ENCODE results near the gene COBLL1. TPM values are rescaled to one million over a fixed set of nuclear protein-coding genes. Genes with fewer than 3 reads are reported as not detected.

Gene COBLL1
- total RNA-seq, 2 donors from 2014 or later = 6.6 TPM; not detected in 1

- Mint-ChIP-seq H3K27me3 (no peaks in the 10 kb centered on the region), H3K4me1 (no peaks in the 10 kb centered on the region), H3K36me3 (ENCODE audit: low read depth) (no peaks in the 10 kb centered on the region), H3K4me3 (no peak overlapping the region), H3K27ac (no peak overlapping the region)
- DNase-seq (no peak), ATAC-seq (no peak)
- no peaks in the 10 kb centered on the region for H3K9me3 ChIP-seq (ENCODE audit: control insufficient read depth, low read length, poor library complexity, severe bottlenecking)
Measured at GRCh38 chr2:164779383-164780057, 62.1 kb downstream of the COBLL1 start.

- no peak overlapping the region for H3K27ac Mint-ChIP-seq
- no peak for ATAC-seq
- H3K36me3 Mint-ChIP-seq (ENCODE audit: low read depth) = no peaks in the 10 kb centered on the region
Measured at GRCh38 chr2:164778723-164779122, 62.9 kb downstream of the COBLL1 start.

GRCh38 chr2:164777847-164778461, 63.7 kb downstream of the COBLL1 start:
- no peaks in the 10 kb centered on the region for H3K27me3 Mint-ChIP-seq
- H3K27ac Mint-ChIP-seq = no peak overlapping the region
- H3K9me3 ChIP-seq (ENCODE audit: control insufficient read depth, low read length, poor library complexity, severe bottlenecking) = no peaks in the 10 kb centered on the region
- ATAC-seq = no peak
- no peak overlapping the region for H3K4me3 Mint-ChIP-seq
- H3K4me1 Mint-ChIP-seq = no peaks in the 10 kb centered on the region
- no peaks in the 10 kb centered on the region for H3K36me3 Mint-ChIP-seq (ENCODE audit: low read depth)
- DNase-seq = no peak

More at GRCh38 chr2:164778723-164779122, 62.9 kb downstream of the COBLL1 start:
- H3K9me3 ChIP-seq (ENCODE audit: control insufficient read depth, low read length, poor library complexity, severe bottlenecking) = no peaks in the 10 kb centered on the region
- Mint-ChIP-seq H3K27me3 (no peaks in the 10 kb centered on the region), H3K4me1 (no peaks in the 10 kb centered on the region), H3K4me3 (no peak overlapping the region)
- DNase-seq = no peak

GRCh38 chr2:164773635-164774034, 68.0 kb downstream of the COBLL1 start:
- H3K27ac Mint-ChIP-seq = no peak overlapping the region
- no peak overlapping the region for H3K4me3 Mint-ChIP-seq
- H3K27me3 Mint-ChIP-seq = no peaks in the 10 kb centered on the region
- no peaks in the 10 kb centered on the region for H3K36me3 Mint-ChIP-seq (ENCODE audit: low read depth)
- ATAC-seq (no peak), DNase-seq (no peak)
- H3K9me3 ChIP-seq (ENCODE audit: control insufficient read depth, low read length, poor library complexity, severe bottlenecking) = no peaks in the 10 kb centered on the region
- H3K4me1 Mint-ChIP-seq = no peaks in the 10 kb centered on the region

GRCh38 chr2:164773091-164773490, 68.5 kb downstream of the COBLL1 start:
- no peak for DNase-seq
- no peaks in the 10 kb centered on the region for H3K9me3 ChIP-seq (ENCODE audit: control insufficient read depth, low read length, poor library complexity, severe bottlenecking)
- Mint-ChIP-seq H3K4me3 (no peak overlapping the region), H3K4me1 (no peaks in the 10 kb centered on the region), H3K36me3 (ENCODE audit: low read depth) (no peaks in the 10 kb centered on the region), H3K27me3 (no peaks in the 10 kb centered on the region), H3K27ac (no peak overlapping the region)
- no peak for ATAC-seq

- no peaks in the 10 kb centered on the region for H3K27me3 Mint-ChIP-seq
- H3K4me1 Mint-ChIP-seq = no peaks in the 10 kb centered on the region
- no peaks in the 10 kb centered on the region for H3K36me3 Mint-ChIP-seq (ENCODE audit: low read depth)
Measured at GRCh38 chr2:164771897-164772296, 69.7 kb downstream of the COBLL1 start.

GRCh38 chr2:164770421-164770916, 71.2 kb downstream of the COBLL1 start:
- no peak for ATAC-seq
- Mint-ChIP-seq H3K4me1 (no peaks in the 10 kb centered on the region), H3K36me3 (ENCODE audit: low read depth) (no peaks in the 10 kb centered on the region), H3K27me3 (no peaks in the 10 kb centered on the region), H3K27ac (no peak overlapping the region), H3K4me3 (no peak overlapping the region)
- DNase-seq = no peak
- no peaks in the 10 kb centered on the region for H3K9me3 ChIP-seq (ENCODE audit: control insufficient read depth, low read length, poor library complexity, severe bottlenecking)

More at GRCh38 chr2:164771897-164772296, 69.7 kb downstream of the COBLL1 start:
- H3K9me3 ChIP-seq (ENCODE audit: control insufficient read depth, low read length, poor library complexity, severe bottlenecking) = no peaks in the 10 kb centered on the region
- Mint-ChIP-seq H3K4me3 (no peak overlapping the region), H3K27ac (no peak overlapping the region)
- ATAC-seq = no peak
- no peak for DNase-seq

- H3K9me3 ChIP-seq (ENCODE audit: control insufficient read depth, low read length, poor library complexity, severe bottlenecking) = no peaks in the 10 kb centered on the region
- Mint-ChIP-seq H3K4me1 (no peaks in the 10 kb centered on the region), H3K36me3 (ENCODE audit: low read depth) (no peaks in the 10 kb centered on the region), H3K27ac (no peak overlapping the region), H3K4me3 (no peak overlapping the region), H3K27me3 (no peaks in the 10 kb centered on the region)
- DNase-seq (no peak), ATAC-seq (no peak)
Measured at GRCh38 chr2:164766954-164767320, 74.7 kb downstream of the COBLL1 start.

GRCh38 chr2:164766216-164766953, 75.2 kb downstream of the COBLL1 start:
- ATAC-seq (no peak), DNase-seq (no peak)
- Mint-ChIP-seq H3K4me3 (no peak overlapping the region), H3K27me3 (no peaks in the 10 kb centered on the region), H3K27ac (no peak overlapping the region), H3K4me1 (no peaks in the 10 kb centered on the region), H3K36me3 (ENCODE audit: low read depth) (no peaks in the 10 kb centered on the region)
- no peaks in the 10 kb centered on the region for H3K9me3 ChIP-seq (ENCODE audit: control insufficient read depth, low read length, poor library complexity, severe bottlenecking)

GRCh38 chr2:164764996-164765395, 76.6 kb downstream of the COBLL1 start:
- ATAC-seq = no peak
- no peaks in the 10 kb centered on the region for H3K27me3 Mint-ChIP-seq
- no peaks in the 10 kb centered on the region for H3K4me1 Mint-ChIP-seq
- no peaks in the 10 kb centered on the region for H3K9me3 ChIP-seq (ENCODE audit: control insufficient read depth, low read length, poor library complexity, severe bottlenecking)
- DNase-seq = no peak
- no peak overlapping the region for H3K4me3 Mint-ChIP-seq
- H3K27ac Mint-ChIP-seq = no peak overlapping the region
- no peaks in the 10 kb centered on the region for H3K36me3 Mint-ChIP-seq (ENCODE audit: low read depth)

- no peaks in the 10 kb centered on the region for H3K4me1 Mint-ChIP-seq
- ATAC-seq (no peak), DNase-seq (no peak)
- H3K4me3 Mint-ChIP-seq = no peak overlapping the region
- no peak overlapping the region for H3K27ac Mint-ChIP-seq
- H3K27me3 Mint-ChIP-seq = no peaks in the 10 kb centered on the region
- no peaks in the 10 kb centered on the region for H3K36me3 Mint-ChIP-seq (ENCODE audit: low read depth)
- no peaks in the 10 kb centered on the region for H3K9me3 ChIP-seq (ENCODE audit: control insufficient read depth, low read length, poor library complexity, severe bottlenecking)
Measured at GRCh38 chr2:164764474-164764873, 77.1 kb downstream of the COBLL1 start.

- no peaks in the 10 kb centered on the region for H3K9me3 ChIP-seq (ENCODE audit: control insufficient read depth, low read length, poor library complexity, severe bottlenecking)
- H3K4me1 Mint-ChIP-seq = no peaks in the 10 kb centered on the region
- no peaks in the 10 kb centered on the region for H3K36me3 Mint-ChIP-seq (ENCODE audit: low read depth)
- DNase-seq = no peak
- H3K27ac Mint-ChIP-seq = no peak overlapping the region
- H3K4me3 Mint-ChIP-seq = no peak overlapping the region
- no peaks in the 10 kb centered on the region for H3K27me3 Mint-ChIP-seq
- ATAC-seq = no peak
Measured at GRCh38 chr2:164763431-164763830, 78.2 kb downstream of the COBLL1 start.

GRCh38 chr2:164761737-164762460, 79.7 kb downstream of the COBLL1 start:
- DNase-seq = no peak
- no peaks in the 10 kb centered on the region for H3K4me1 Mint-ChIP-seq
- no peaks in the 10 kb centered on the region for H3K36me3 Mint-ChIP-seq (ENCODE audit: low read depth)
- no peak overlapping the region for H3K4me3 Mint-ChIP-seq
- no peak for ATAC-seq
- H3K27ac Mint-ChIP-seq = no peak overlapping the region
- H3K9me3 ChIP-seq (ENCODE audit: control insufficient read depth, low read length, poor library complexity, severe bottlenecking) = no peaks in the 10 kb centered on the region
- H3K27me3 Mint-ChIP-seq = no peaks in the 10 kb centered on the region
